Measurements from ENCODE around the gene POLE4.

POLE4 gene

GRCh38 chr2:75003276-75003675, 44.8 kb downstream of the POLE4 start:
- DNase-seq, result no peak

DNA sequence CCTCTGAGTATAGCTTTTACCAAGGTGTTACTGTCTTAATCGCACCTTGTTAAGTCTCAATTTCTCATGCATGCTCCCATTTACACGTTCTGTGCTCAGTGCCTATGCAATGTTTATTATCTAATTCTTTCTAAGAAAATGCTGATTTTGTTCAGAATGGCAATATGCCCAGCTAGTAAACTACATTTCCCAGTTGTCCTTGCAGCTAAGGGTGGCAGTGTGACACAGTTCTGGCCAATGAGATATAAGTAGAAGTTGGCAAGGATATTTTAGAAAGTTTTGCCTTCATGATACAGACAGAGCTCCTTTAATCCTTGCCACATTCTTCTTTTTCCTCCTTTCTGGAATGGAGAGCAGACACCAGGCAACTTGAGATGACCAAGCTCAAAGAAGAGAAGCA, 45.3 kb downstream of the POLE4 start:
- no peak for DNase-seq

DNA sequence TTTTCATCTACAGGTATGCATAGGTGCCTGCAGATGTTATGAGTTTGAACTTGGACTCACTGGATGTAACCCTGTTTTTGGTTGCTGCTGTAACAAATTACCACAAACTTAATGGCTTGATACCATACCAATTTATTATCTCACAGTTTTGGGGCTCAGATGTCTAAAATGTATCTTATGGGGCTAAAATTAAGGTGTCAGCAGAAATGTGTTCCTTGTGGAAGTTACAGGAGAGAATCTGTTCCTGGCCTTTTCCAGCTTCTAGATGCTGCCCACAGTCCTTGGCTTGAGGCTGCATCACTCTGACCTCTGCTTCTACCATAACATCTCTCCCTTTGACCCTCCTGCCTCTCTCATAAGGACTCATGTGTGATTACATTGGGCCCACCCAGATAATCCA, 47.6 kb downstream of the POLE4 start:
- DNase-seq, result no peak

GRCh38 chr2:75007061-75007460, 48.6 kb downstream of the POLE4 start:
- DNase-seq, result no peak

DNA sequence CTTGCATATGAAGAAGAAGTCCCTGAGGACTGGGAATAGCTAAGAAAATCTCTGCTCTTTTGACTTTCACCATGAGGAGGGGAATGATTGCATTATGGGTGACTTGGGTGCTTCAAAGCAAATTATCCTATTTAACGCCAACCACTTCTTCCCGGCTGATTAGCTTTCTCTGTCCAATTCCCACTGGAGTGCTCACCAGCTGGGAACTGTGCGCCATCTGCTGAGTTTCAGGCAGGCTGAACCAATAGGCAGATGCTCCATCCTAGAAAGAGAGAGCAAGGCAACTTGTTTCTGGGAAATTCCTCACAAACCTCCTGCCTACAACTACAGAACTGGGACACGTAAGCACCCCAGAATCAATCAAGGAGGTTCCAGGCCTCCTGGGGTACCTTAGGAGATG, 49.4 kb downstream of the POLE4 start:
- DNase-seq, result peak; percentile 33

DNA sequence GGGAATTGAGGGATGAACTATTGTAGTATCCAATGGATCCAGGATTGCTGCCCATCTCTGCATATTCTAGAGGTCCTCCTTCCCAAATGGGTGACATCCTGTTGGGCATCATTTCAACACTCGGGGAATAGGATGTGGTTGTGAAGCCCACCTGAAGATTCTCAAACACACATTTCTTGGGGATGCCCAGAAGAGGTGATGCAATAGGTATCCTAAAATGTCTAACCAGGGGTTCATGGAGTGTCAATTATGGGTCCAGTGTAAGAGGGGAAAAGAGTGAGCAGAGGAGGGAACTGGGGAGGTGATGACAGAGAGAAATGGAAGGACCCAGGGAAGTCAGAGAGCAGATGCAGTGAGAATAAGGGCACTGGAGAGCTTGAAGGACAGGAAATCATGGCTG, 52.1 kb downstream of the POLE4 start:
- no peak for DNase-seq

GRCh38 chr2:75012080-75012479, 53.6 kb downstream of the POLE4 start:
- no peak for DNase-seq

DNA sequence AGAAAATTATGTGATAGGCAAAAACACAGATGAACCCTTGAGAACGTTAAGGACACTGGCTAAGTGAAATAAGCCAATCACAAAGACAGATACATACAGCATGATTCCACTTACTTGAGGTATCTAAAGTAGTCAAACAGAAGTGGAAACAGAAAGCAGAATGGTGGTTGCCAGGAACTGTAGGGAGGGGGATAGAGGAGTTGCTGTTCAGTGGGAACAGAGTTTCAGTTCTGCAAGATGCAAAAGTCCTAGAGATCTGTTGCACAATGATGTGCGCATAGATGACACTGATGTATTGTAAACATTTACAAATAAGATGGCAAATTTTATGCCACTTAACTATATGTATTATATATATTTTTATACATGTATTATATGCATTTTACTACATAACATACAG, 59.7 kb downstream of the POLE4 start:
- no peak for DNase-seq
